ENCODE measurements around the gene PLXNA3.

DNA sequence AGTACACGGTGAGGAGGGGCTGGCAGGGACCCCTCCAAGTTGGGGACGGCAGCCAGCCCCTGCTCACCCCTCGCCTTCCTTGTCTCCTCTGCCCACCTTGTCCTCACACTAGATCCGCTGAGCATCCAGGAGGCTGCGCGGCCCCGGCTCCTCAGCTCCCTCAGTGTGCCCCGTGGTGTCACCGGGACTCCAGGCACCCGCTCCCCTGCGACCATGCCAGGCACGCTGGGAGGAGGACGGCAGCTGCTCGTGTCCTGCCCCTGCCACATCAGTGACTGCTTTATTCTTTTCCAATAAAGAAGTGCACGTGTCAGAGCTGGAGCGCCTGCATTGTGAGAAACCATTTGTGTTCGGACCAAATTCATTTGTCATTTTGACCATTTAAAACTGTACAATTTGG is 7.8 kb upstream of the PLXNA3 start:
- no peak for TF ChIP-seq ETV6 (conservative IDR thresholded peaks at IDR 0.05 in 1 of 2, IDR thresholded peaks at IDR 0.05 in 1 of 2; ENCODE audit: borderline replicate concordance in 1 of 2, low read depth in 1 of 2)
- TF ChIP-seq, protein P1, sequence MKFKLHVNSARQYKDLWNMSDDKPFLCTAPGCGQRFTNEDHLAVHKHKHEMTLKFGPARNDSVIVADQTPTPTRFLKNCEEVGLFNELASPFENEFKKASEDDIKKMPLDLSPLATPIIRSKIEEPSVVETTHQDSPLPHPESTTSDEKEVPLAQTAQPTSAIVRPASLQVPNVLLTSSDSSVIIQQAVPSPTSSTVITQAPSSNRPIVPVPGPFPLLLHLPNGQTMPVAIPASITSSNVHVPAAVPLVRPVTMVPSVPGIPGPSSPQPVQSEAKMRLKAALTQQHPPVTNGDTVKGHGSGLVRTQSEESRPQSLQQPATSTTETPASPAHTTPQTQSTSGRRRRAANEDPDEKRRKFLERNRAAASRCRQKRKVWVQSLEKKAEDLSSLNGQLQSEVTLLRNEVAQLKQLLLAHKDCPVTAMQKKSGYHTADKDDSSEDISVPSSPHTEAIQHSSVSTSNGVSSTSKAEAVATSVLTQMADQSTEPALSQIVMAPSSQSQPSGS (IDR thresholded peaks at IDR 0.05; ENCODE audit: low read length): no peak
- TF ChIP-seq, protein P2, sequence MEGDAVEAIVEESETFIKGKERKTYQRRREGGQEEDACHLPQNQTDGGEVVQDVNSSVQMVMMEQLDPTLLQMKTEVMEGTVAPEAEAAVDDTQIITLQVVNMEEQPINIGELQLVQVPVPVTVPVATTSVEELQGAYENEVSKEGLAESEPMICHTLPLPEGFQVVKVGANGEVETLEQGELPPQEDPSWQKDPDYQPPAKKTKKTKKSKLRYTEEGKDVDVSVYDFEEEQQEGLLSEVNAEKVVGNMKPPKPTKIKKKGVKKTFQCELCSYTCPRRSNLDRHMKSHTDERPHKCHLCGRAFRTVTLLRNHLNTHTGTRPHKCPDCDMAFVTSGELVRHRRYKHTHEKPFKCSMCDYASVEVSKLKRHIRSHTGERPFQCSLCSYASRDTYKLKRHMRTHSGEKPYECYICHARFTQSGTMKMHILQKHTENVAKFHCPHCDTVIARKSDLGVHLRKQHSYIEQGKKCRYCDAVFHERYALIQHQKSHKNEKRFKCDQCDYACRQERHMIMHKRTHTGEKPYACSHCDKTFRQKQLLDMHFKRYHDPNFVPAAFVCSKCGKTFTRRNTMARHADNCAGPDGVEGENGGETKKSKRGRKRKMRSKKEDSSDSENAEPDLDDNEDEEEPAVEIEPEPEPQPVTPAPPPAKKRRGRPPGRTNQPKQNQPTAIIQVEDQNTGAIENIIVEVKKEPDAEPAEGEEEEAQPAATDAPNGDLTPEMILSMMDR (IDR thresholded peaks at IDR 0.05 in 2 of 3, conservative IDR thresholded peaks at IDR 0.05 in 1 of 3; ENCODE audit: control insufficient read depth in 2 of 3, extremely low read depth in 1 of 3, insufficient read depth in 1 of 3, low read depth in 3 of 3, low read length in 3 of 3): no peak
- no peak for TF ChIP-seq EP300 (IDR thresholded peaks at IDR 0.05; ENCODE audit: borderline replicate concordance in 1 of 2, control insufficient read depth in 1 of 2, low read depth in 2 of 2, low read length in 2 of 2)
